ENCODE measurements around the gene ANKRD12. TPM values are rescaled to one million over a fixed set of nuclear protein-coding genes. Genes with fewer than 3 reads are reported as not detected.
A peak's percentile ranks its signal among the peaks of the same experiment; 100 is the strongest.

ANKRD12 gene
- total and polyA plus RNA-seq, 5 donors from 2014 or later, result 28.2 to 200 (median 40.8) TPM

DNA sequence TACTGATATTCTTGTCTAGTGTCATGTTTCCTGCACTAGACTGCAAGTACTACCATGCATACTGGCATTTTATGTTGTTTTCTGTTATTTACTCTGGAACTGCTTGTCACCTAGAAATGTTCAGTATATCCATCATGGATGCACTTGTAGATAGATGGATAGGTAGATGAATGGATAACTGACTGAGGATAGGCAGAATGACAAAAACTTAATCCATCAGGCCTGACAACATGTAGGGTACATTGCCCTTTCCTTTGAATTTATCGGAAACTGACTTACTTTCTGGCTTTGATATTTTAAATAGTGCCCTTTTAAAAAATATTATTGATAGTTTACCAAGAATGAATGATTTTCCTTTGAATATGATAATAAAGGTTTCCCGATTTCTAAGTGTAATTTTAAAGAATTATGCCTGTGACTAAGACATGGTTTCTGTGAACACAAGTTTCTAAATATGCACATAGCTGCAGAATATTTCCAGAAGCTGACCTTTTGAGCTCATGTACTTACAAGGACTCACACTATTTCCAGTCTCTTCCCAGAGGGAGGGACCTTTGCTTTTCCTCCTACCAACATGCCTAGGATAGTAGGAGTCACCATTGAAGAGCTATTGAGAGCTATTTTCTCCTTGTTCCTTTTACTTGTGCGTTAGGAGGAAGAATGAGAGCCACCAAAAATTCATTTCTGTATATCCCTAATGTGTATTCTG, 81.3 kb downstream of the ANKRD12 start:
- no peak overlapping the region for H3K27ac Mint-ChIP-seq
- H3K36me3 Mint-ChIP-seq, result peaks cover 60% of the 10 kb centered on the region
- Histone ChIP-seq H3K4me3 (ENCODE audit: low read depth, low read length) (no peak overlapping the region), H3K36me3 (ENCODE audit: control insufficient read depth, insufficient read depth, low read length) (peaks cover 94% of the 10 kb centered on the region), H3K4me1 (ENCODE audit: control insufficient read depth, insufficient read depth, low read length, poor library complexity, severe bottlenecking) (no peaks in the 10 kb centered on the region), H3K27ac (ENCODE audit: insufficient read depth, low read length, poor library complexity, severe bottlenecking) (no peak overlapping the region), H3K9me3 (ENCODE audit: control insufficient read depth in 2 of 2, low read length in 2 of 2) (no peaks in the 10 kb centered on the region), H3K27me3 (ENCODE audit: control insufficient read depth, insufficient read depth, low read length) (no peaks in the 10 kb centered on the region)
- H3K4me3 Mint-ChIP-seq, result no peak overlapping the region
- peaks cover 8 to 51% (median 13%) of the 10 kb centered on the region in 4 donors for H3K4me1 Mint-ChIP-seq
- ATAC-seq (ENCODE audit: low read depth in 2 of 2) (no peak), DNase-seq (no peak)
- H3K9me3 Mint-ChIP-seq, result no peaks in the 10 kb centered on the region
- no peaks in the 10 kb centered on the region for H3K27me3 Mint-ChIP-seq

DNA sequence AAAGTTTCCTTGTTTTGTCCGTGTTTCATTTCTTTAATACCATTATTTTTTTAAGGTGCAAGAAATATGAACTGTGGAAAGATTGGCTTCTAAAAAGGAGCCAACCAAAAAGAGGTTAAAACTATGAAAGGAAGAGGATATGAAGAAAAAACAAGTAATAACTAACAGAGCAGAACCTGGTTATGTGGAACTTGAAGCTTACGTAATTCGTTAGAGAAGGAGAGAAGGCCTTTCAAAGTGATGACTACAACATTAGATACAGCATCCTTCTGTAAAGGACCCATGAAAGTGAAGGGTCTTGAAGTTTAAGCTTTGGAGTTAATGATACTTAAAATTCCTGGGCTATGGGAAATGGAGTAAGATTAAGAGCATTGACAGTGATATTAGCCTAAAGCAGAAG, 84.5 kb downstream of the ANKRD12 start:
- H3K36me3 Mint-ChIP-seq, result peaks cover 56% of the 10 kb centered on the region

GRCh38 chr18:9221661-9222060, 85.1 kb downstream of the ANKRD12 start:
- H3K36me3 ChIP-seq (ENCODE audit: control insufficient read depth, insufficient read depth, low read length), result peaks cover 89% of the 10 kb centered on the region
- no peak overlapping the region for H3K27ac ChIP-seq (ENCODE audit: insufficient read depth, low read length, poor library complexity, severe bottlenecking)
- no peaks in the 10 kb centered on the region for H3K4me1 ChIP-seq (ENCODE audit: control insufficient read depth, insufficient read depth, low read length, poor library complexity, severe bottlenecking)
- H3K36me3 Mint-ChIP-seq, result peaks cover 53% of the 10 kb centered on the region
- no peaks in the 10 kb centered on the region for H3K9me3 ChIP-seq (ENCODE audit: control insufficient read depth in 2 of 2, low read length in 2 of 2)
- H3K9me3 Mint-ChIP-seq, result no peaks in the 10 kb centered on the region
- peak overlapping the region in 1 of 3 donors; percentile 88 for H3K27ac Mint-ChIP-seq
- H3K4me3 ChIP-seq (ENCODE audit: low read depth, low read length), result no peak overlapping the region
- H3K27me3 ChIP-seq (ENCODE audit: control insufficient read depth, insufficient read depth, low read length), result no peaks in the 10 kb centered on the region
- peaks cover 11 to 48% (median 12%) of the 10 kb centered on the region in 4 donors for H3K4me1 Mint-ChIP-seq
- H3K27me3 Mint-ChIP-seq, result no peaks in the 10 kb centered on the region
- no peak overlapping the region for H3K4me3 Mint-ChIP-seq
- ATAC-seq (ENCODE audit: low read depth in 2 of 2), result no peak
- DNase-seq, result no peak

More for the DNA sequence above, 84.5 kb downstream of the ANKRD12 start:
- peaks cover 8 to 51% (median 13%) of the 10 kb centered on the region in 4 donors for H3K4me1 Mint-ChIP-seq
- H3K27ac ChIP-seq (ENCODE audit: insufficient read depth, low read length, poor library complexity, severe bottlenecking), result no peak overlapping the region
- no peak overlapping the region for H3K4me3 Mint-ChIP-seq
- H3K27me3 Mint-ChIP-seq, result no peaks in the 10 kb centered on the region
- ATAC-seq (ENCODE audit: low read depth in 2 of 2), result no peak
- H3K9me3 Mint-ChIP-seq, result no peaks in the 10 kb centered on the region
- DNase-seq, result no peak
- H3K4me3 ChIP-seq (ENCODE audit: low read depth, low read length), result no peak overlapping the region
- peaks cover 89% of the 10 kb centered on the region for H3K36me3 ChIP-seq (ENCODE audit: control insufficient read depth, insufficient read depth, low read length)
- H3K9me3 ChIP-seq (ENCODE audit: control insufficient read depth in 2 of 2, low read length in 2 of 2), result no peaks in the 10 kb centered on the region
- no peaks in the 10 kb centered on the region for H3K4me1 ChIP-seq (ENCODE audit: control insufficient read depth, insufficient read depth, low read length, poor library complexity, severe bottlenecking)
- H3K27me3 ChIP-seq (ENCODE audit: control insufficient read depth, insufficient read depth, low read length), result no peaks in the 10 kb centered on the region
- no peak overlapping the region for H3K27ac Mint-ChIP-seq

DNA sequence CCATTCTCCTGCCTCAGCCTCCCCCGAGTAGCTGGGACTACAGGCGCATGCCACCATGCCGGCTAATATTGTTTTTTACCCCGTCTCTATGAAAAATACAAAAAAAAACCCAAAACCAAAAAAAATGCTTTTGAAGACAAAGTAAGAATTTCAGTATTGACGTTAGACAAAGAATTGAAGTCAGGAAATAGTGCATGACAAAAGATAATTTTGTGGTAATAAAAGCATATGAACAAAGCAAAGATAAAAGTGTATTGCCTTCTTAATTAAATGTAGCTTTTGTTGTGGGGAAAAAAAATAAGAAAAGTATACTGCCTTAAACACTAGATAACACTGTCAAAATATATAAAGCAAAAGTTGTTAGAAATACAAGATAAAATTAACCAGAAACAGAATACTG, 86.8 kb downstream of the ANKRD12 start:
- ATAC-seq (ENCODE audit: low read depth in 2 of 2) (no peak), DNase-seq (no peak)
- peaks cover 23 to 47% (median 23%) of the 10 kb centered on the region in 4 donors for H3K4me1 Mint-ChIP-seq
- peak overlapping the region in 1 of 3 donors; percentile 0 for H3K27ac Mint-ChIP-seq
- Histone ChIP-seq H3K9me3 (ENCODE audit: control insufficient read depth in 2 of 2, low read length in 2 of 2) (no peaks in the 10 kb centered on the region), H3K4me3 (ENCODE audit: low read depth, low read length) (no peak overlapping the region), H3K36me3 (ENCODE audit: control insufficient read depth, insufficient read depth, low read length) (peaks cover 84% of the 10 kb centered on the region), H3K27me3 (ENCODE audit: control insufficient read depth, insufficient read depth, low read length) (no peaks in the 10 kb centered on the region), H3K27ac (ENCODE audit: insufficient read depth, low read length, poor library complexity, severe bottlenecking) (no peak overlapping the region), H3K4me1 (ENCODE audit: control insufficient read depth, insufficient read depth, low read length, poor library complexity, severe bottlenecking) (no peaks in the 10 kb centered on the region)
- no peak overlapping the region for H3K4me3 Mint-ChIP-seq
- H3K9me3 Mint-ChIP-seq, result no peaks in the 10 kb centered on the region
- no peaks in the 10 kb centered on the region for H3K27me3 Mint-ChIP-seq
- H3K36me3 Mint-ChIP-seq, result peaks cover 57% of the 10 kb centered on the region

DNA sequence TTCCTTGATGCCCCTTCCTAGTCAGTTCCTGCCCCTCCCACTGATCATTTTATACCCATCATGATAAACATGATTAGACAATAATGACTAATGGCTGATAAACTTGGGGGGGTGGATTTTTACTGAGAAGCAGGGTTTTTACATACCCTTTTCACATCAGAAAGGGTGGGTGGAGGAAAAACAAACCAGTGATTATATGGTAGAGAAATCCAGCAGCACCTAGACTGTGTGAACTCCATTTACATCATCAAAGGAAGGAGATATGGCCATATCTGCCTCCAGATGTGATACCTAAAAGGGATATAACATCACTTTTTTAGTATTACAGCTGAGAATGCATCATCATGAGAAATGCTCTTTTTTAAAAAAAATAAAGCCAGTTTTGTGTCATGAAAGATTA, 89.9 kb downstream of the ANKRD12 start:
- Mint-ChIP-seq H3K9me3 (peaks cover 0 to 15% (median 0%) of the 10 kb centered on the region in 7 donors), H3K4me1 (peaks cover 30 to 49% (median 42%) of the 10 kb centered on the region in 4 donors), H3K4me3 (no peak overlapping the region), H3K36me3 (peaks cover 73% of the 10 kb centered on the region), H3K27me3 (no peaks in the 10 kb centered on the region), H3K27ac (no peak overlapping the region)
- Histone ChIP-seq H3K4me3 (ENCODE audit: low read depth, low read length) (no peak overlapping the region), H3K27me3 (ENCODE audit: control insufficient read depth, insufficient read depth, low read length) (no peaks in the 10 kb centered on the region), H3K4me1 (ENCODE audit: control insufficient read depth, insufficient read depth, low read length, poor library complexity, severe bottlenecking) (no peaks in the 10 kb centered on the region), H3K36me3 (ENCODE audit: control insufficient read depth, insufficient read depth, low read length) (peaks cover 82% of the 10 kb centered on the region), H3K9me3 (ENCODE audit: control insufficient read depth in 2 of 2, low read length in 2 of 2) (no peaks in the 10 kb centered on the region), H3K27ac (ENCODE audit: insufficient read depth, low read length, poor library complexity, severe bottlenecking) (no peak overlapping the region)
- ATAC-seq (ENCODE audit: low read depth in 2 of 2) (no peak), DNase-seq (no peak)

DNA sequence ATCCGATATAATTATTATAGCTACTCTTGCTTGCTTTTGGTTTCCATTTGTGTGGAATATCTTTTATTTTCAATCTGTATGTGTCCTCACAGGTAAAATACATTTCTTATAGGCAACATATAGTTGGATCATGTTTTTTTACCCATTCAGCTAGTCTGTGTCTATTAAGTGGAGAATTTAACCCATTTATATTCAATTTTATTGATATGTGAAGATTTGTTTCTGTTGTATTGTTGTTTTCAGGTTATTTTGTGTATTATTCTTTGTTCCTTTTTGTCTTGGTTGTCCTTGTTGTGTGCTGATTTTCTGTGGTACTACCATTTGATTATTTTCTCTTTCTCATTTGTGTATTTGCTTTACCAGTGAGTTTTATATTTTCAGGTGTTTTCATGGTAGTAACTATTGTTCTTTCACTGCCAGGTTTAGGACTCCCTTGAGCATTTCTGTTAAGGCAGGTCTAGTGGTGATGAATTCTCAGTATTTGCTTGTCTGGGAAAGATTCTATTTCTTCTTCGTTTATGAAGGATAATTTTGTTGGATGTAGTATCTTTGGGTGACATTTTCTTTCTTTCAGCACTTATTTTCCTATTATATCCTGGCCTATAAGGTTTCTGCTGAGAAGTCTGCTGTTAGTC, 95.4 kb downstream of the ANKRD12 start:
- no peak for DNase-seq
- H3K27ac Mint-ChIP-seq, result no peak overlapping the region
- Histone ChIP-seq H3K27ac (ENCODE audit: insufficient read depth, low read length, poor library complexity, severe bottlenecking) (no peak overlapping the region), H3K36me3 (ENCODE audit: control insufficient read depth, insufficient read depth, low read length) (peaks cover 87% of the 10 kb centered on the region), H3K4me3 (ENCODE audit: low read depth, low read length) (no peak overlapping the region), H3K4me1 (ENCODE audit: control insufficient read depth, insufficient read depth, low read length, poor library complexity, severe bottlenecking) (no peaks in the 10 kb centered on the region), H3K9me3 (ENCODE audit: control insufficient read depth in 2 of 2, low read length in 2 of 2) (peaks cover 9 to 12% of the 10 kb centered on the region in 2 experiments), H3K27me3 (ENCODE audit: control insufficient read depth, insufficient read depth, low read length) (no peaks in the 10 kb centered on the region)
- peaks cover 82% of the 10 kb centered on the region for H3K36me3 Mint-ChIP-seq
- H3K9me3 Mint-ChIP-seq, result peaks cover 2 to 35% (median 11%) of the 10 kb centered on the region in 7 donors
- peaks cover 38 to 49% (median 42%) of the 10 kb centered on the region in 4 donors for H3K4me1 Mint-ChIP-seq
- H3K27me3 Mint-ChIP-seq, result no peaks in the 10 kb centered on the region
- H3K4me3 Mint-ChIP-seq, result no peak overlapping the region
- ATAC-seq (ENCODE audit: low read depth in 2 of 2), result no peak

DNA sequence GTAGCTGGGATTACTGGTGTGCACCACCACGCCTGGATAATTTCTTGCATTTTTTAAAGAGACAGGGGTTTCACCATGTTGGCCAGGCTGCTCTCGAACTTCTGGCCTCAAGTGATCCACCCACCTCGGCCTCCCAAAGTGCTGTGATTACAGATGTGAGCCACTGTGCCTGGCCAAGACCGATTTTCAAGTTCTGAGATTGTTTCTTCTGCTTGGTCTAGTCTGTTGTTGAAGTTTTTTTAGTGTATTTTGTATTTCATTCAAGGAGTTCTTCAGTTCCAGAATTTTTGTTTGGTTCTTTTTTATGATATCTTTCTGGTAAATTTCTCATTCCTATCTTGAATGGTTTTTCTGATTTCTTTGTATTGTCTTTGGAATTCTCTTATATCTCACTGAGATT, 96.4 kb downstream of the ANKRD12 start:
- DNase-seq (no peak), ATAC-seq (ENCODE audit: low read depth in 2 of 2) (no peak)
- Mint-ChIP-seq H3K4me3 (no peak overlapping the region), H3K9me3 (peaks cover 2 to 35% (median 11%) of the 10 kb centered on the region in 7 donors), H3K27me3 (no peaks in the 10 kb centered on the region), H3K36me3 (peaks cover 84% of the 10 kb centered on the region), H3K4me1 (peaks cover 32 to 44% (median 38%) of the 10 kb centered on the region in 4 donors), H3K27ac (no peak overlapping the region)
- no peak overlapping the region for H3K27ac ChIP-seq (ENCODE audit: insufficient read depth, low read length, poor library complexity, severe bottlenecking)
- peaks cover 9 to 12% of the 10 kb centered on the region in 2 experiments for H3K9me3 ChIP-seq (ENCODE audit: control insufficient read depth in 2 of 2, low read length in 2 of 2)
- peaks cover 92% of the 10 kb centered on the region for H3K36me3 ChIP-seq (ENCODE audit: control insufficient read depth, insufficient read depth, low read length)
- H3K4me3 ChIP-seq (ENCODE audit: low read depth, low read length), result no peak overlapping the region
- H3K27me3 ChIP-seq (ENCODE audit: control insufficient read depth, insufficient read depth, low read length), result no peaks in the 10 kb centered on the region
- H3K4me1 ChIP-seq (ENCODE audit: control insufficient read depth, insufficient read depth, low read length, poor library complexity, severe bottlenecking), result no peaks in the 10 kb centered on the region
